Measurements from ENCODE around the gene DNAJC1. TPM values are rescaled to one million over a fixed set of nuclear protein-coding genes. Genes with fewer than 3 reads are reported as not detected.

Gene DNAJC1
- polyA plus RNA-seq, 4 donors, result 20.6 to 30.0 (median 26.4) TPM

GRCh38 chr10:21978191-21978862, 25.2 kb downstream of the DNAJC1 start:
- H3K4me1 ChIP-seq (ENCODE audit: control insufficient read depth in 3 of 3, insufficient read depth in 2 of 3, low read depth in 1 of 3, low read length in 2 of 3), result no peaks in the 10 kb centered on the region
- DNase-seq (no peak), FAIRE-seq (no peak)
- 26 to 34% (median 28%) methylated on average over 1 of the region's 1 CpG for WGBS, 3 donors
- H3K27me3 ChIP-seq (ENCODE audit: control insufficient read depth in 3 of 3, insufficient read depth in 3 of 3, low read length in 3 of 3), result no peaks in the 10 kb centered on the region
- no peak overlapping the region for H3K4me3 ChIP-seq (ENCODE audit: low read depth in 1 of 3, low read length in 3 of 3)
- H3K9me3 ChIP-seq (ENCODE audit: control insufficient read depth in 2 of 2, insufficient read depth in 1 of 2, low read depth in 1 of 2, low read length in 1 of 2), result no peaks in the 10 kb centered on the region
- no peaks in the 10 kb centered on the region for H3K36me3 ChIP-seq (ENCODE audit: control insufficient read depth in 3 of 3, insufficient read depth in 2 of 3, low read depth in 1 of 3, low read length in 3 of 3)
- no peak overlapping the region for H3K27ac ChIP-seq (ENCODE audit: low read depth in 1 of 3, low read length in 2 of 3)

- no peak for FAIRE-seq
- H3K27ac ChIP-seq (ENCODE audit: low read depth in 1 of 3, low read length in 2 of 3), result no peak overlapping the region
- H3K36me3 ChIP-seq (ENCODE audit: control insufficient read depth in 3 of 3, insufficient read depth in 2 of 3, low read depth in 1 of 3, low read length in 3 of 3), result no peaks in the 10 kb centered on the region
- no peak overlapping the region for H3K4me3 ChIP-seq (ENCODE audit: low read depth in 1 of 3, low read length in 3 of 3)
- no peaks in the 10 kb centered on the region for H3K9me3 ChIP-seq (ENCODE audit: control insufficient read depth in 2 of 2, insufficient read depth in 1 of 2, low read depth in 1 of 2, low read length in 1 of 2)
- no peaks in the 10 kb centered on the region for H3K4me1 ChIP-seq (ENCODE audit: control insufficient read depth in 3 of 3, insufficient read depth in 2 of 3, low read depth in 1 of 3, low read length in 2 of 3)
- no peak for DNase-seq
- no peaks in the 10 kb centered on the region for H3K27me3 ChIP-seq (ENCODE audit: control insufficient read depth in 3 of 3, insufficient read depth in 3 of 3, low read length in 3 of 3)
- 95 to 99% (median 96%) methylated on average over 7 of the region's 7 CpGs for WGBS, 3 donors
Measured at GRCh38 chr10:21976739-21977138, 26.8 kb downstream of the DNAJC1 start.

- H3K4me1 ChIP-seq (ENCODE audit: control insufficient read depth in 3 of 3, insufficient read depth in 2 of 3, low read depth in 1 of 3, low read length in 2 of 3), result no peaks in the 10 kb centered on the region
Measured at GRCh38 chr10:21976280-21976679, 27.2 kb downstream of the DNAJC1 start.

GRCh38 chr10:21975378-21975990, 28.0 kb downstream of the DNAJC1 start:
- FAIRE-seq (no peak), DNase-seq (no peak)
- H3K36me3 ChIP-seq (ENCODE audit: control insufficient read depth in 3 of 3, insufficient read depth in 2 of 3, low read depth in 1 of 3, low read length in 3 of 3), result no peaks in the 10 kb centered on the region
- no peaks in the 10 kb centered on the region for H3K27me3 ChIP-seq (ENCODE audit: control insufficient read depth in 3 of 3, insufficient read depth in 3 of 3, low read length in 3 of 3)
- H3K9me3 ChIP-seq (ENCODE audit: control insufficient read depth in 2 of 2, insufficient read depth in 1 of 2, low read depth in 1 of 2, low read length in 1 of 2), result no peaks in the 10 kb centered on the region
- H3K4me3 ChIP-seq (ENCODE audit: low read depth in 1 of 3, low read length in 3 of 3), result no peak overlapping the region
- H3K4me1 ChIP-seq (ENCODE audit: control insufficient read depth in 3 of 3, insufficient read depth in 2 of 3, low read depth in 1 of 3, low read length in 2 of 3), result no peaks in the 10 kb centered on the region
- no peak overlapping the region for H3K27ac ChIP-seq (ENCODE audit: low read depth in 1 of 3, low read length in 2 of 3)
- 38 to 65% (median 45%) methylated on average over 1 of the region's 1 CpG for WGBS, 3 donors

More at GRCh38 chr10:21976280-21976679, 27.2 kb downstream of the DNAJC1 start:
- no peaks in the 10 kb centered on the region for H3K36me3 ChIP-seq (ENCODE audit: control insufficient read depth in 3 of 3, insufficient read depth in 2 of 3, low read depth in 1 of 3, low read length in 3 of 3)
- no peak for DNase-seq
- no peak for FAIRE-seq
- no peak overlapping the region for H3K27ac ChIP-seq (ENCODE audit: low read depth in 1 of 3, low read length in 2 of 3)
- no peaks in the 10 kb centered on the region for H3K9me3 ChIP-seq (ENCODE audit: control insufficient read depth in 2 of 2, insufficient read depth in 1 of 2, low read depth in 1 of 2, low read length in 1 of 2)
- H3K4me3 ChIP-seq (ENCODE audit: low read depth in 1 of 3, low read length in 3 of 3), result no peak overlapping the region
- 53 to 86% (median 74%) methylated on average over 2 of the region's 2 CpGs for WGBS, 3 donors
- no peaks in the 10 kb centered on the region for H3K27me3 ChIP-seq (ENCODE audit: control insufficient read depth in 3 of 3, insufficient read depth in 3 of 3, low read length in 3 of 3)

GRCh38 chr10:21972584-21972983, 30.9 kb downstream of the DNAJC1 start:
- H3K27me3 ChIP-seq (ENCODE audit: control insufficient read depth in 3 of 3, insufficient read depth in 3 of 3, low read length in 3 of 3), result no peaks in the 10 kb centered on the region
- DNase-seq, result no peak
- H3K36me3 ChIP-seq (ENCODE audit: control insufficient read depth in 3 of 3, insufficient read depth in 2 of 3, low read depth in 1 of 3, low read length in 3 of 3), result no peaks in the 10 kb centered on the region
- no peaks in the 10 kb centered on the region for H3K4me1 ChIP-seq (ENCODE audit: control insufficient read depth in 3 of 3, insufficient read depth in 2 of 3, low read depth in 1 of 3, low read length in 2 of 3)
- no peak overlapping the region for H3K4me3 ChIP-seq (ENCODE audit: low read depth in 1 of 3, low read length in 3 of 3)
- WGBS, 3 donors, result 88 to 96% (median 88%) methylated on average over 1 of the region's 1 CpG
- H3K27ac ChIP-seq (ENCODE audit: low read depth in 1 of 3, low read length in 2 of 3), result no peak overlapping the region
- FAIRE-seq, result no peak
- H3K9me3 ChIP-seq (ENCODE audit: control insufficient read depth in 2 of 2, insufficient read depth in 1 of 2, low read depth in 1 of 2, low read length in 1 of 2), result no peaks in the 10 kb centered on the region

GRCh38 chr10:21969326-21970287, 33.9 kb downstream of the DNAJC1 start:
- WGBS, 3 donors, result 90 to 94% (median 91%) methylated on average over 5 of the region's 5 CpGs
- FAIRE-seq, result peak; percentile 90

GRCh38 chr10:21964983-21965665, 38.4 kb downstream of the DNAJC1 start:
- H3K36me3 ChIP-seq (ENCODE audit: control insufficient read depth in 3 of 3, insufficient read depth in 2 of 3, low read depth in 1 of 3, low read length in 3 of 3), result no peaks in the 10 kb centered on the region
- no peak overlapping the region for H3K27ac ChIP-seq (ENCODE audit: low read depth in 1 of 3, low read length in 2 of 3)
- H3K27me3 ChIP-seq (ENCODE audit: control insufficient read depth in 3 of 3, insufficient read depth in 3 of 3, low read length in 3 of 3), result no peaks in the 10 kb centered on the region
- DNase-seq, result no peak
- no peaks in the 10 kb centered on the region for H3K4me1 ChIP-seq (ENCODE audit: control insufficient read depth in 3 of 3, insufficient read depth in 2 of 3, low read depth in 1 of 3, low read length in 2 of 3)
- peak; percentile 36 for FAIRE-seq
- H3K4me3 ChIP-seq (ENCODE audit: low read depth in 1 of 3, low read length in 3 of 3), result no peak overlapping the region
- H3K9me3 ChIP-seq (ENCODE audit: control insufficient read depth in 2 of 2, insufficient read depth in 1 of 2, low read depth in 1 of 2, low read length in 1 of 2), result no peaks in the 10 kb centered on the region

More at GRCh38 chr10:21969326-21970287, 33.9 kb downstream of the DNAJC1 start:
- no peaks in the 10 kb centered on the region for H3K4me1 ChIP-seq (ENCODE audit: control insufficient read depth in 3 of 3, insufficient read depth in 2 of 3, low read depth in 1 of 3, low read length in 2 of 3)
- no peaks in the 10 kb centered on the region for H3K36me3 ChIP-seq (ENCODE audit: control insufficient read depth in 3 of 3, insufficient read depth in 2 of 3, low read depth in 1 of 3, low read length in 3 of 3)
- no peak for DNase-seq
- no peaks in the 10 kb centered on the region for H3K9me3 ChIP-seq (ENCODE audit: control insufficient read depth in 2 of 2, insufficient read depth in 1 of 2, low read depth in 1 of 2, low read length in 1 of 2)
- no peak overlapping the region for H3K4me3 ChIP-seq (ENCODE audit: low read depth in 1 of 3, low read length in 3 of 3)
- H3K27me3 ChIP-seq (ENCODE audit: control insufficient read depth in 3 of 3, insufficient read depth in 3 of 3, low read length in 3 of 3), result no peaks in the 10 kb centered on the region
- H3K27ac ChIP-seq (ENCODE audit: low read depth in 1 of 3, low read length in 2 of 3), result no peak overlapping the region

GRCh38 chr10:21962358-21962757, 41.2 kb downstream of the DNAJC1 start:
- Histone ChIP-seq H3K9me3 (ENCODE audit: control insufficient read depth in 2 of 2, insufficient read depth in 1 of 2, low read depth in 1 of 2, low read length in 1 of 2) (no peaks in the 10 kb centered on the region), H3K27ac (ENCODE audit: low read depth in 1 of 3, low read length in 2 of 3) (no peak overlapping the region), H3K27me3 (ENCODE audit: control insufficient read depth in 3 of 3, insufficient read depth in 3 of 3, low read length in 3 of 3) (no peaks in the 10 kb centered on the region), H3K36me3 (ENCODE audit: control insufficient read depth in 3 of 3, insufficient read depth in 2 of 3, low read depth in 1 of 3, low read length in 3 of 3) (no peaks in the 10 kb centered on the region), H3K4me3 (ENCODE audit: low read depth in 1 of 3, low read length in 3 of 3) (no peak overlapping the region), H3K4me1 (ENCODE audit: control insufficient read depth in 3 of 3, insufficient read depth in 2 of 3, low read depth in 1 of 3, low read length in 2 of 3) (no peaks in the 10 kb centered on the region)
- DNase-seq (no peak), FAIRE-seq (no peak)
- 96% methylated on average over 5 of the region's 5 CpGs for WGBS, 3 donors

Data from small intestine (tissue), 7 donors.